K562 (cell line): ENCODE data around the gene ZNF672.

Experiments
- NR2F6 ChIP-seq: fragments of 450-650 bp; formaldehyde crosslinking; IDR thresholded peaks from 2 replicates; pipeline ENCODE4 v1.4.0; 2020; ENCODE audit warnings: mild to moderate bottlenecking
- YY1 ChIP-seq, 3 experiments: IDR thresholded peaks; 2 replicates each; pipeline ENCODE4 v1.6.1; 2011; ENCODE audit warnings: low read length in 2 of 3, mild to moderate bottlenecking in 2 of 3, moderate library complexity in 2 of 3, borderline replicate concordance in 1 of 3, control low read depth in 1 of 3, low read depth in 1 of 3; ENCODE audit not compliant: insufficient read depth in 3 of 3, insufficient replicate concordance in 2 of 3, control insufficient read depth in 1 of 3, insufficient read length in 1 of 3; ENCODE audit errors: extremely low read depth in 1 of 3
- ZNF384 ChIP-seq: IDR thresholded peaks from 2 replicates; pipeline ENCODE4 v1.6.1; 2012; ENCODE audit warnings: low read depth, low read length, improper control_type of control experiment

DNA sequence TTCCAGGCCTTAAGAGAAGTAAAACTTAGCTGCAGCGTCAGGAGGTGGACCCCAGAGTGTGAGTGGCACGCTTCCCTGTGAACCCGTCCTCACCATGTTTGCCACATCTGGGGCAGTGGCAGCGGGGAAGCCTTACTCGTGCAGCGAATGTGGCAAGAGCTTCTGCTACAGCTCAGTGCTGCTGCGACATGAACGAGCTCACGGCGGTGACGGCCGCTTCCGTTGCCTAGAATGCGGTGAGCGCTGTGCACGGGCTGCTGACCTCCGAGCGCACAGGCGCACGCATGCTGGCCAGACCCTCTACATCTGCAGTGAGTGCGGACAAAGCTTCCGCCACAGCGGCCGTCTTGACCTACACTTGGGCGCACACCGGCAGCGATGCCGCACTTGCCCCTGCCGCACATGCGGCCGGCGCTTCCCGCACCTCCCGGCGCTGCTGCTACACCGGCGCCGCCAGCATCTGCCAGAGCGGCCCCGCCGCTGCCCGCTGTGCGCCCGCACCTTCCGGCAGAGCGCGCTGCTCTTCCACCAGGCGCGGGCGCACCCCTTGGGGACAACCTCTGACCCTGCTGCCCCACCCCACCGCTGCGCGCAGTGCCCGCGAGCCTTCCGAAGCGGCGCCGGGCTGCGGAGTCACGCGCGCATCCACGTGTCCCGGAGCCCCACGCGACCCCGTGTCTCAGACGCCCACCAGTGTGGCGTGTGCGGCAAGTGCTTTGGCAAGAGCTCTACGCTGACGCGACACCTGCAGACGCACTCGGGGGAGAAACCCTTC is 9.3 kb downstream of the ZNF672 start:
- TF ChIP-seq ZNF384 (no peak), NR2F6 (CRISPR knock-in tag) (no peak), YY1 (IDR thresholded peaks at IDR 0.05; ENCODE audit: borderline replicate concordance in 1 of 3, control insufficient read depth in 1 of 3, extremely low read depth in 1 of 3, insufficient read depth in 3 of 3, insufficient read length in 1 of 3, insufficient replicate concordance in 2 of 3, low read depth in 1 of 3, low read length in 2 of 3) (no peak)
